ENCODE data around the gene HYCC2. TPM values are rescaled to one million over a fixed set of nuclear protein-coding genes. Genes with fewer than 3 reads are reported as not detected.
"Not testable (repeated sequence)": the region's sequence is repeated elsewhere in the genome, so short reads cannot be mapped to it uniquely, and the experiment has no call there.

The HYCC2 gene
- total RNA-seq, 1 donor from 2014 or later: 21.8 TPM

- Mint-ChIP-seq H3K27me3 (ENCODE audit: low read depth, unreplicated experiment) (no peaks in the 10 kb centered on the region), H3K36me3 (ENCODE audit: low read depth, unreplicated experiment) (no peaks in the 10 kb centered on the region), H3K9me3 (ENCODE audit: unreplicated experiment) (no peaks in the 10 kb centered on the region), H3K27ac (ENCODE audit: unreplicated experiment) (peak overlapping the region; percentile 98), H3K4me1 (ENCODE audit: low read depth, unreplicated experiment) (peaks cover 8% of the 10 kb centered on the region), H3K4me3 (ENCODE audit: unreplicated experiment) (peak overlapping the region; percentile 100)
- TF ChIP-seq CTCF (IDR thresholded peaks at IDR 0.05; ENCODE audit: insufficient read depth, low read depth, low read length) (no peak), EZH2 (IDR thresholded peaks at IDR 0.05; ENCODE audit: insufficient read depth, low read length) (no peak)
- DNase-seq (ENCODE audit: low read depth) (no peak), FAIRE-seq (no peak)
- no peaks in the 10 kb centered on the region for H3K9me3 ChIP-seq (ENCODE audit: insufficient read depth, low read depth, low read length)
- no peaks in the 10 kb centered on the region for H3K27me3 ChIP-seq (ENCODE audit: insufficient read depth, low read length)
- peaks cover 5% of the 10 kb centered on the region for H3K4me1 ChIP-seq (ENCODE audit: insufficient read depth, low read length)
- peak overlapping the region; percentile 97 for H3K4me3 ChIP-seq (ENCODE audit: insufficient read depth, low read depth, low read length)
- H3K27ac ChIP-seq (ENCODE audit: low read depth, low read length): peak overlapping the region; percentile 98
- H3K9ac ChIP-seq (ENCODE audit: low read length): peak overlapping the region; percentile 96
- H3K36me3 ChIP-seq (ENCODE audit: insufficient read depth, low read length): no peaks in the 10 kb centered on the region
- peak overlapping the region; percentile 91 for H3K4me2 ChIP-seq (ENCODE audit: low read length)
- peak overlapping the region; percentile 98 for H2AFZ ChIP-seq (ENCODE audit: low read depth, low read length)
- H4K20me1 ChIP-seq (ENCODE audit: insufficient read depth, low read length): peaks cover 18% of the 10 kb centered on the region
- H3K79me2 ChIP-seq (ENCODE audit: insufficient read depth, low read length): peaks cover 84% of the 10 kb centered on the region
Observed at GRCh38 chr2:201072201-201072530, 695 bp upstream of the HYCC2 start.

GRCh38 chr2:201070948-201071478 is 458 bp downstream of the HYCC2 start:
- DNase-seq (ENCODE audit: low read depth): no peak
- Histone ChIP-seq H3K36me3 (ENCODE audit: insufficient read depth, low read length) (no peaks in the 10 kb centered on the region), H3K27me3 (ENCODE audit: insufficient read depth, low read length) (no peaks in the 10 kb centered on the region), H3K9me3 (ENCODE audit: insufficient read depth, low read depth, low read length) (no peaks in the 10 kb centered on the region), H3K9ac (ENCODE audit: low read length) (peak overlapping the region; percentile 96), H3K79me2 (ENCODE audit: insufficient read depth, low read length) (peaks cover 93% of the 10 kb centered on the region), H4K20me1 (ENCODE audit: insufficient read depth, low read length) (peaks cover 28% of the 10 kb centered on the region), H3K4me3 (ENCODE audit: insufficient read depth, low read depth, low read length) (peak overlapping the region; percentile 97), H3K4me2 (ENCODE audit: low read length) (peak overlapping the region; percentile 91), H3K27ac (ENCODE audit: low read depth, low read length) (peak overlapping the region; percentile 98), H2AFZ (ENCODE audit: low read depth, low read length) (peak overlapping the region; percentile 98), H3K4me1 (ENCODE audit: insufficient read depth, low read length) (peaks cover 5% of the 10 kb centered on the region)
- Mint-ChIP-seq H3K36me3 (ENCODE audit: low read depth, unreplicated experiment) (no peaks in the 10 kb centered on the region), H3K27ac (ENCODE audit: unreplicated experiment) (peak overlapping the region; percentile 98), H3K9me3 (ENCODE audit: unreplicated experiment) (no peaks in the 10 kb centered on the region), H3K4me1 (ENCODE audit: low read depth, unreplicated experiment) (peaks cover 8% of the 10 kb centered on the region), H3K4me3 (ENCODE audit: unreplicated experiment) (peak overlapping the region; percentile 100), H3K27me3 (ENCODE audit: low read depth, unreplicated experiment) (no peaks in the 10 kb centered on the region)
- no peak for FAIRE-seq
- TF ChIP-seq EZH2 (IDR thresholded peaks at IDR 0.05; ENCODE audit: insufficient read depth, low read length) (no peak), CTCF (IDR thresholded peaks at IDR 0.05; ENCODE audit: insufficient read depth, low read depth, low read length) (no peak)

- no peak overlapping the region for H2AFZ ChIP-seq (ENCODE audit: low read depth, low read length)
- peaks cover 7% of the 10 kb centered on the region for H3K36me3 Mint-ChIP-seq (ENCODE audit: low read depth, unreplicated experiment)
- no peaks in the 10 kb centered on the region for H3K9me3 Mint-ChIP-seq (ENCODE audit: unreplicated experiment)
- no peak overlapping the region for H3K4me2 ChIP-seq (ENCODE audit: low read length)
- no peak overlapping the region for H3K4me3 ChIP-seq (ENCODE audit: insufficient read depth, low read depth, low read length)
- H3K4me1 Mint-ChIP-seq (ENCODE audit: low read depth, unreplicated experiment): peaks cover 4% of the 10 kb centered on the region
- H3K9ac ChIP-seq (ENCODE audit: low read length): no peak overlapping the region
- no peak for DNase-seq (ENCODE audit: low read depth)
- H3K36me3 ChIP-seq (ENCODE audit: insufficient read depth, low read length): no peaks in the 10 kb centered on the region
- TF ChIP-seq CTCF (IDR thresholded peaks at IDR 0.05; ENCODE audit: insufficient read depth, low read depth, low read length) (no peak), EZH2 (IDR thresholded peaks at IDR 0.05; ENCODE audit: insufficient read depth, low read length) (no peak)
- peaks cover 55% of the 10 kb centered on the region for H4K20me1 ChIP-seq (ENCODE audit: insufficient read depth, low read length)
- H3K27me3 ChIP-seq (ENCODE audit: insufficient read depth, low read length): no peaks in the 10 kb centered on the region
- H3K27me3 Mint-ChIP-seq (ENCODE audit: low read depth, unreplicated experiment): no peaks in the 10 kb centered on the region
- peaks cover 84% of the 10 kb centered on the region for H3K79me2 ChIP-seq (ENCODE audit: insufficient read depth, low read length)
- no peaks in the 10 kb centered on the region for H3K4me1 ChIP-seq (ENCODE audit: insufficient read depth, low read length)
- no peak overlapping the region for H3K27ac ChIP-seq (ENCODE audit: low read depth, low read length)
- H3K9me3 ChIP-seq (ENCODE audit: insufficient read depth, low read depth, low read length): no peaks in the 10 kb centered on the region
- no peak overlapping the region for H3K27ac Mint-ChIP-seq (ENCODE audit: unreplicated experiment)
- no peak overlapping the region for H3K4me3 Mint-ChIP-seq (ENCODE audit: unreplicated experiment)
- FAIRE-seq: no peak
Observed at GRCh38 chr2:201064797-201065329, 6.6 kb downstream of the HYCC2 start.

- not testable (repeated sequence) for H3K27ac Mint-ChIP-seq (ENCODE audit: unreplicated experiment); H3K4me2 ChIP-seq (ENCODE audit: low read length); H3K9ac ChIP-seq (ENCODE audit: low read length); H3K4me1 ChIP-seq (ENCODE audit: insufficient read depth, low read length); H3K4me1 Mint-ChIP-seq (ENCODE audit: low read depth, unreplicated experiment); H3K4me3 ChIP-seq (ENCODE audit: insufficient read depth, low read depth, low read length); H3K9me3 Mint-ChIP-seq (ENCODE audit: unreplicated experiment); H3K27me3 ChIP-seq (ENCODE audit: insufficient read depth, low read length); H3K36me3 ChIP-seq (ENCODE audit: insufficient read depth, low read length); H3K27me3 Mint-ChIP-seq (ENCODE audit: low read depth, unreplicated experiment); H2AFZ ChIP-seq (ENCODE audit: low read depth, low read length); FAIRE-seq; H3K27ac ChIP-seq (ENCODE audit: low read depth, low read length); H3K9me3 ChIP-seq (ENCODE audit: insufficient read depth, low read depth, low read length); H3K4me3 Mint-ChIP-seq (ENCODE audit: unreplicated experiment); DNase-seq (ENCODE audit: low read depth)
- H3K36me3 Mint-ChIP-seq (ENCODE audit: low read depth, unreplicated experiment): peaks cover 10% of the 10 kb centered on the region
- Histone ChIP-seq H3K79me2 (ENCODE audit: insufficient read depth, low read length) (peaks cover 84% of the 10 kb centered on the region), H4K20me1 (ENCODE audit: insufficient read depth, low read length) (peaks cover 58% of the 10 kb centered on the region)
Observed at GRCh38 chr2:201063516-201063915, 8.0 kb downstream of the HYCC2 start.

Measured in astrocyte (in vitro differentiated cells and primary cell).